Colonic mucosa (tissue), 4 donors: ENCODE results near the gene SLC35F5. TPM values are rescaled to one million over a fixed set of nuclear protein-coding genes. Genes with fewer than 3 reads are reported as not detected.

Experiments
- DNase-seq: peaks from one replicate; pipeline ENCODE4 v3.0.0-alpha.2; 2020
- H3K27ac ChIP-seq: fragments of 200-600 bp; one replicate; pipeline ENCODE4 v1.8.0; 2021
- H3K27me3 ChIP-seq: fragments of 200-600 bp; one replicate; pipeline ENCODE4 v1.8.0; 2021
- H3K36me3 ChIP-seq: fragments of 200-600 bp; one replicate; pipeline ENCODE4 v1.8.0; 2021
- H3K4me1 ChIP-seq: fragments of 200-600 bp; one replicate; pipeline ENCODE4 v1.8.0; 2021; ENCODE audit warnings: mild to moderate bottlenecking
- H3K4me3 ChIP-seq: fragments of 200-600 bp; one replicate; pipeline ENCODE4 v1.8.0; 2021
- H3K9ac ChIP-seq, 2 donors: one replicate each; pipeline ENCODE4 v1.7.0; 2013; ENCODE audit warnings: control low read depth in 2 of 2, low read depth in 2 of 2, low read length in 2 of 2
- H3K9me3 ChIP-seq: fragments of 200-600 bp; one replicate; pipeline ENCODE4 v1.8.0; 2021
- intact Hi-C: fragments of 100-400 bp; cut with DNase I; formaldehyde crosslinking; loops from one replicate; pipeline ENCODE4 v1.14.1; 2022
- total RNA-seq, 2 donors: library from RNA; stranded (reverse); fragmentation: NEBNext Ultra II Directional in 1 of 2; extraction: Animal tissue kit (Norgen Biotek cat#: 25700) in 1 of 2; gene quantifications; one replicate each; pipeline ENCODE4 v1.2.1, GENCODE V29; 2021
- TF ChIP-seq, protein P1 (sequence below): fragments of 200-600 bp; IDR thresholded peaks from one replicate; pipeline ENCODE4 v1.8.0; 2022; ENCODE audit warnings: antibody characterized with exemption, mild to moderate bottlenecking
- donor health status: healthy.
- donor health status: DM: no; HTN: no; CAD: no.
- donor health status: DM: no; HTN: no; CAD: no.

The SLC35F5 gene
- total RNA-seq, 2 donors from 2014 or later: 85.1 to 121 TPM

DNA sequence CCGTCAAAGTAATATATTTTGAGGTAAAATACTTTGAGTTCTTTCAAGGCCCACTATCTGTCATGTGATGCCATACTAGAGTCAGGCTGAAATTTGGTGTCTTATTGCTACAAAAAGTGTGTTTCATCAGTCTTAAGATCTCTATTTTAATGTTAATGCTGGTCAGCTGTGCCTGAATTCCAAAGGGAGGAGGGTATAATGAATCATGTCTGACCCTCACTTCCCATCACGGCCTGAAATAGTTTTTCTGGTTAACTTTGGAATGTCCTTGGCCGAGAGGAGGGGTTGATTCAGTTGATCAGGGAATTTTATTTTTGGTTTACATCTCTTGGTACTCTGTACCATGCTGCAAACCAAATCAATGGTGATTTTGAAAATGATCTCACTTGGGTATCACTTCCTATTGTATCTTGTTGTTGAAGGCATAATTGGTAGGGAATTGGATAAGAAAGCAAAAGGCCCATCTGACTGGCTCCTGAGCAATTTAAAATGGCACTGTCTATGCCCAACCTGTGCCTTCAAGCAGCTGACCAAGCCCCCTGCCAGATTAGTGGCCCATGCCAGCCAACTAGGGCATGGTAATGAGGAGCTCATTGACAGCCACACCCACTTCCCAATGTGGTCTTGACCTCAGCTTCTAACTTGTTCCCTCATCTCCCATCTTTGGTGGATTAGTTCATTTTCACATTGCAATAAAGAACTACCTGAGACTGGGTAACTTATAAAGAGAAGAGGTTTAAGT lies 6.1 kb upstream of the SLC35F5 start:
- TF ChIP-seq, protein P1, sequence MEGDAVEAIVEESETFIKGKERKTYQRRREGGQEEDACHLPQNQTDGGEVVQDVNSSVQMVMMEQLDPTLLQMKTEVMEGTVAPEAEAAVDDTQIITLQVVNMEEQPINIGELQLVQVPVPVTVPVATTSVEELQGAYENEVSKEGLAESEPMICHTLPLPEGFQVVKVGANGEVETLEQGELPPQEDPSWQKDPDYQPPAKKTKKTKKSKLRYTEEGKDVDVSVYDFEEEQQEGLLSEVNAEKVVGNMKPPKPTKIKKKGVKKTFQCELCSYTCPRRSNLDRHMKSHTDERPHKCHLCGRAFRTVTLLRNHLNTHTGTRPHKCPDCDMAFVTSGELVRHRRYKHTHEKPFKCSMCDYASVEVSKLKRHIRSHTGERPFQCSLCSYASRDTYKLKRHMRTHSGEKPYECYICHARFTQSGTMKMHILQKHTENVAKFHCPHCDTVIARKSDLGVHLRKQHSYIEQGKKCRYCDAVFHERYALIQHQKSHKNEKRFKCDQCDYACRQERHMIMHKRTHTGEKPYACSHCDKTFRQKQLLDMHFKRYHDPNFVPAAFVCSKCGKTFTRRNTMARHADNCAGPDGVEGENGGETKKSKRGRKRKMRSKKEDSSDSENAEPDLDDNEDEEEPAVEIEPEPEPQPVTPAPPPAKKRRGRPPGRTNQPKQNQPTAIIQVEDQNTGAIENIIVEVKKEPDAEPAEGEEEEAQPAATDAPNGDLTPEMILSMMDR: no peak
- Histone ChIP-seq H3K9me3 (no peaks in the 10 kb centered on the region), H3K36me3 (no peaks in the 10 kb centered on the region), H3K9ac (no peak overlapping the region), H3K4me3 (no peak overlapping the region), H3K4me1 (no peaks in the 10 kb centered on the region), H3K27me3 (no peaks in the 10 kb centered on the region), H3K27ac (no peak overlapping the region)
- no peak for DNase-seq
- intact Hi-C loops: no loop called here

DNA sequence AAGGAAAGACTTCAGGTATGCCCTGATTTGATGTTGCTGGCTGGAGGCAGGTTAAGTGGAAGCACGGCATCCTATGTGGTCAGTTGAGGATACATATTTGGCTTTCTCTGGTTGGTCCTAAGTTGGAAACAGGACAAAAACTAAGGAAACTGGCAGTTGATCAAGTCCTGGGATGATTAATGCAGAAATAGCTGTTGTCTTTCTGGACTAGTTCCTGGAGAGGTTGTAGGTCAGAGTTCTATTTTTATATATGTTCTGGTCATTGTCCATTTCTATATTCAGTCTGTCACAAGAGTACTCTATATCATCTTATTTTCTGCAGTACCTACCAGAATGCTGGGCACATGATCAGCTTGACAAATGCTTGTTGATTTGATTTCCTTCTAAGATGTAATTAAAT lies 4.0 kb upstream of the SLC35F5 start:
- H3K4me1 ChIP-seq: no peaks in the 10 kb centered on the region
- intact Hi-C loops: no loop called here
- no peaks in the 10 kb centered on the region for H3K36me3 ChIP-seq
- no peak for DNase-seq
- H3K4me3 ChIP-seq: no peak overlapping the region
- no peaks in the 10 kb centered on the region for H3K9me3 ChIP-seq
- no peaks in the 10 kb centered on the region for H3K27me3 ChIP-seq
- TF ChIP-seq, protein P1: no peak
- H3K27ac ChIP-seq: no peak overlapping the region
- no peak overlapping the region for H3K9ac ChIP-seq

DNA sequence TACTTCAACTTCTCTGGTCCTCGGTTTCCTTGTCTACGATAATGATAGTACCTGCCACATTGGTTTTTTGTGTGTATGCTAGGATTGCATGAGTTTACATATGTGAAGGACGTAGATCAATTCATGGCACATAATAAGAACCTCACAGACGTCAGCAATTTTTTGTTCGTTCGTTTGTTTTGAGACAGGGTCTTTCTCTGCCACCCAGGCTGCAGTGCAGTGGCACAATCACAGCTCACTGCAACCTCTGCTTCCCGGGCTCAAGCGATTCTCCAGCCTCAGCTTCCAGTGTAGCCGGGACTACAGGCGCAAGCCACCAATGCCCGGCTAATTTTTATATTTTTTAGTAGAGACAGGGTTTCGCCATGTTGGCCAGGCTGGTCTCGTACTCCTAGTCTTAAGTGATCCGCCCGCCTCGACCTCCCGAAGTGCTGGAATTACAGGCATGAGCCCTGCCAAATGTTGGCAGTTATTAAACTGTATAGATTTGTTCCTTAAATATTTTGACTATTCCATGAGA lies 756 bp upstream of the SLC35F5 start:
- peak; percentile 32 for DNase-seq
- Histone ChIP-seq H3K4me3 (peak overlapping the region; percentile 98), H3K4me1 (no peaks in the 10 kb centered on the region), H3K9me3 (no peaks in the 10 kb centered on the region), H3K27ac (peak overlapping the region; percentile 99), H3K36me3 (no peaks in the 10 kb centered on the region), H3K27me3 (no peaks in the 10 kb centered on the region), H3K9ac (peak overlapping the region; percentile 86 to 88)
- TF ChIP-seq, protein P1: no peak
- intact Hi-C loops: loop anchor here (10.0 kb wide), 1 partner anchor 138 kb away; the partner anchor contains the start of gene ACTR3

DNA sequence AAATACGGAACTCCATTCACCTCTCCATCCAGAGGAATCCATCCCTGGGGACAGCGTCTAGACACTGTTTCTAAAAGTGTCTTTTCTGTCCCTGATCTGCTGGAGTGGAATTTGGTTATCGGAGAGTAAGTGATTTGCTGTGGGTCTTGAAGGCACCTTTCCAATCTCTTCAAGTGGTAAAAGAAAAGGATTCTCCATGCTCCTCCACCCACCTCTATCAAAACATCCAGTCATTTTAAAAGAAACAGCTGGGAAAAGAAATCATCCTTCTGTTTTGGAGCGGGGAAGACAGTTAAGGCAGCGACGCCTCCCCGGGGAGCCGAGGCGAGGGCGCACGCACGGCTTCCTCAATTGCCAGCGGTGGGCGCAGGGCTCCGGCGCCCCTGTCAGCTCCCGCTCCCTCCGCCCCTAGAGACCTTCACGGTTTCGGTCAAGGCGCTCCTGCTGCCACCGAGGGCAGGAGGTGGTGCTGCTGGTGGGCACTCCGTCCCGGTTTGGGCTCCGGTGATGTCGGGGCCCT lies 547 bp downstream of the SLC35F5 start:
- no peaks in the 10 kb centered on the region for H3K4me1 ChIP-seq
- TF ChIP-seq, protein P1: no peak
- no peaks in the 10 kb centered on the region for H3K36me3 ChIP-seq
- no peaks in the 10 kb centered on the region for H3K27me3 ChIP-seq
- DNase-seq: no peak
- peak overlapping the region; percentile 99 for H3K27ac ChIP-seq
- H3K9me3 ChIP-seq: no peaks in the 10 kb centered on the region
- peak overlapping the region; percentile 98 for H3K4me3 ChIP-seq
- intact Hi-C loops: loop anchor here (10.0 kb wide), 1 partner anchor 139 kb away; the partner anchor contains the start of gene ACTR3
- peak overlapping the region; percentile 88 to 99 for H3K9ac ChIP-seq

DNA sequence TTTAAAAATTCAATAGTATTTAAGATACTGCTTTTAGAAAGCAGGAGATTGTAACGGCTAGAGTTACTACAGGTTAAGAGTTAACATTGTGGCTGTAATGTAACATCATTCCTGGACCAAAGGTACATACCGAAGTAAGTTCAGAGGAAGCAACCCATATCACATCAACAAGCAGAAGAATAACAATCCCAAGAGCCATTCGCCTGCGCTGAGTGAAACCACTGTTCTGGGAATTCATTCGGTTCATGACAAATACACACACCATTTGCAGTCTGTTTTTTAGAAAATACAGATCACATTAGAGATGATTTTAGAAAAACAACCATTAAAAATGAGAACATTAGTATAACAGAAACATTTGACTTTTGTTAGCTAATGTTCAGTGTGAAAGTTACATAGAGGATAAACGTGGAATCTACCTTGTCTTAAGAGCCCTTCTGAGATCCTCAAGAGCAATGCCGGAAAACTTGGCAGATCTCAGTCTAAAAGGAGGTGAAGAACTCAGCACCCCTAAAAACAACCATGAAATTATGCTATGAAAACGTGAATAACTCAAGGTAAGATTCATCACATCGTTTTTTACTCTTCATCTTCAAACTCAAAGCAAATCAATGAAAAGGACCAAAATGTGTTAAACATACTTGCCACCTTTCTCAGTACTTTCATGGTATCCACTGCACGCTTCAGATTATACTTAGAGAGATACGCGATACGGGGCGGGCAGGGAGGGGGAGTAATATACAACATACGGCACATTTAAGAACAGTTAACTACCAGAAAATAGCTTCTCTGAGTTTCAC lies 1.2 kb downstream of the SLC35F5 start:
- peak; percentile 38 for DNase-seq
- peak overlapping the region; percentile 98 for H3K4me3 ChIP-seq
- no peaks in the 10 kb centered on the region for H3K4me1 ChIP-seq
- H3K9ac ChIP-seq: peak overlapping the region in 1 of 2 donors; percentile 88
- peak overlapping the region; percentile 99 for H3K27ac ChIP-seq
- TF ChIP-seq, protein P1: no peak
- no peaks in the 10 kb centered on the region for H3K9me3 ChIP-seq
- H3K27me3 ChIP-seq: no peaks in the 10 kb centered on the region
- no peaks in the 10 kb centered on the region for H3K36me3 ChIP-seq
- intact Hi-C loops: loop anchor here (10.0 kb wide), 1 partner anchor 140 kb away; the partner anchor contains the start of gene ACTR3
